ENCODE results near the gene DNAAF2.
A peak's percentile ranks its signal among the peaks of the same experiment; 100 is the strongest.

The DNAAF2 gene

DNA sequence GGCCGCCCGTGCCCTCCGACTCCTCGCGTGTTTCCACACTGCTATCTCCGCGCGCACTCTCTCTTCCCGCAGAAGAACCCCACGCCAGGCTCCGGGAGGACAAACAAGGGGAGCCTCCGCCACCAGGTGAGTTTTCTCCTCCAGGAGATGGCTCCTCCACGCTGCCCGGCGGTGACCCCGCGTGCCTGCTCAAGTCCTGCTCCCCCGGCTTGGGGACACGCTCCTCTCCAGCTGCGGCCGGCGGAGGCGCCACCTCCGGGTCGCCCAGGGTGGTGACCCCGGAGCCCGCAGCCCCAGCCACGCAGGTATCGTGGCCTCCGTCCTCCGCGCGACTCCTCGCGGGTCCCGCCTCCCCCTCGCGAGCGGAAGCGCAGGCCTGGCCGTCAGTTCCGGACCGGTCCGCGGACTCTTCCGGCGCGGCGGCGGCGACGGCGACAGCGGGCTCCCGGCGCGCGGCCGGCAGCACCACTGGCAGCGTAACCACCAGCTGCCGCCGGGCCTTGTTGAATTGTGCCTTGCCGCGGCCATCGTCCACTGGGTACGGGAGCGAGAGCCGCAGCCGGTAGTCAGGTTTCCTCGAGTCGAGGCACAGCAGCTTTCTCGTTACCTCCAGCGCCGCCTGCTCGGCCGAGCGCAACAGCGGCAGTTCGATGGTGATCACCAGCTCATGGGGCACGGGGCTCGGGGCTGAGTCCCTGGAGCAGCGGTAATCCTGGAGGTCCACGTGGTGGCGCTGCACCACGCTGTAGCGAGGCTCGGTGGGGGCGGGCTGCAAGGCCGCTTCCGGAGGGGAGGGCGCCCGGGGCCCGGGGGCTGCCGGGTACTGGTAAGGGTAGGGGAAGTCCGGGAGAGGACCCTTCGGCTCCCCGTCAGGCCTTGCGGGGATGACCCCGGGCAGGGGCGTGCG lies 1.2 kb downstream of the DNAAF2 start:
- peak; percentile 70 for TF ChIP-seq CTCF (IDR thresholded peaks at IDR 0.05; ENCODE audit: low read depth, low read length)
- peak overlapping the region; percentile 94 for H3K4me3 ChIP-seq (ENCODE audit: low read depth, low read length)

- H3K4me3 ChIP-seq (ENCODE audit: low read depth, low read length), result no peak overlapping the region
- no peak for TF ChIP-seq CTCF (IDR thresholded peaks at IDR 0.05; ENCODE audit: low read depth, low read length)
Measured at GRCh38 chr14:49623941-49624839, 10.9 kb downstream of the DNAAF2 start.

GRCh38 chr14:49623387-49623786 lies 11.7 kb downstream of the DNAAF2 start:
- TF ChIP-seq CTCF (IDR thresholded peaks at IDR 0.05; ENCODE audit: low read depth, low read length), result no peak
- peak overlapping the region; percentile 96 for H3K4me3 ChIP-seq (ENCODE audit: low read depth, low read length)

GRCh38 chr14:49622022-49622607 lies 12.9 kb downstream of the DNAAF2 start:
- peak overlapping the region; percentile 96 for H3K4me3 ChIP-seq (ENCODE audit: low read depth, low read length)
- no peak for TF ChIP-seq CTCF (IDR thresholded peaks at IDR 0.05; ENCODE audit: low read depth, low read length)

- TF ChIP-seq CTCF (IDR thresholded peaks at IDR 0.05; ENCODE audit: low read depth, low read length), result no peak
- peak overlapping the region; percentile 96 for H3K4me3 ChIP-seq (ENCODE audit: low read depth, low read length)
Measured at GRCh38 chr14:49621114-49621881, 13.7 kb downstream of the DNAAF2 start.

- 0 out of 2 replicates have a peak, but pooled peaks have one; percentile 13 for TF ChIP-seq CTCF (IDR thresholded peaks at IDR 0.05; ENCODE audit: low read depth, low read length)
Measured at GRCh38 chr14:49620182-49621113, 14.6 kb downstream of the DNAAF2 start, which contains the start of the genes MGAT2 and RPL36AL. Gene MGAT2, plus strand, starts transcription at chr14:49620799. Its CDS starts 470 bp downstream, at chr14:49621269. Gene RPL36AL, minus strand, starts transcription at chr14:49620626. Its CDS starts 1,522 bp downstream, at chr14:49619104.

More at GRCh38 chr14:49620182-49621113, 14.6 kb downstream of the DNAAF2 start, which contains the start of the genes MGAT2 and RPL36AL:
- H3K4me3 ChIP-seq (ENCODE audit: low read depth, low read length), result peak within 1 kb of the TSS; percentile 96

Measured in WI38 (cell line).